Activated CD8-positive, alpha-beta memory T cell treated with anti-CD3 and anti-CD28 coated beads, Interleukin-2, amount 50 U/mL, for 4 hours (primary cell): ENCODE data around the gene NPIPA1.
"Not testable (repeated sequence)": the region's sequence is repeated elsewhere in the genome, so short reads cannot be mapped to it uniquely, and the experiment has no call there.

Experiments used
- DNase-seq: peaks from one replicate; pipeline ENCODE4 v3.0.0-alpha.2; 2020

Gene NPIPA1

GRCh38 chr16:14930971-14931370, 6.3 kb upstream of the NPIPA1 start:
- DNase-seq = not testable (repeated sequence)

GRCh38 chr16:14932581-14933375, 4.5 kb upstream of the NPIPA1 start:
- not testable (repeated sequence) for DNase-seq

GRCh38 chr16:14937994-14938393, 751 bp downstream of the NPIPA1 start:
- DNase-seq = not testable (repeated sequence)

- not testable (repeated sequence) for DNase-seq
Observed at GRCh38 chr16:14942686-14943085, 5.4 kb downstream of the NPIPA1 start.

- no peak for DNase-seq
Observed at GRCh38 chr16:14955546-14956231, 18.4 kb downstream of the NPIPA1 start.

- DNase-seq = no peak
Observed at GRCh38 chr16:14957576-14958322, 20.5 kb downstream of the NPIPA1 start.

- no peak for DNase-seq
Observed at GRCh38 chr16:14958323-14958600, 21.0 kb downstream of the NPIPA1 start.

GRCh38 chr16:14958970-14959369, 21.7 kb downstream of the NPIPA1 start:
- no peak for DNase-seq

- DNase-seq = no peak
Observed at GRCh38 chr16:14961405-14962186, 24.4 kb downstream of the NPIPA1 start.

GRCh38 chr16:14963281-14964173, 26.3 kb downstream of the NPIPA1 start:
- no peak for DNase-seq

GRCh38 chr16:14965328-14965727, 28.1 kb downstream of the NPIPA1 start:
- no peak for DNase-seq

- DNase-seq = not testable (repeated sequence)
Observed at GRCh38 chr16:14969795-14970194, 32.6 kb downstream of the NPIPA1 start.

- not testable (repeated sequence) for DNase-seq
Observed at GRCh38 chr16:14971621-14972228, 34.5 kb downstream of the NPIPA1 start.

- DNase-seq = not testable (repeated sequence)
Observed at GRCh38 chr16:14973785-14974322, 36.6 kb downstream of the NPIPA1 start.

GRCh38 chr16:14974331-14974655, 37.0 kb downstream of the NPIPA1 start:
- DNase-seq = not testable (repeated sequence)

GRCh38 chr16:14974656-14975417, 37.6 kb downstream of the NPIPA1 start, which contains the start of gene PDXDC1:
PDXDC1 (plus strand) TSS chr16:14975026; CDS start chr16:14975200, 174 bp downstream.
- DNase-seq = peak; percentile 100

- peak; percentile 66 for DNase-seq
Observed at GRCh38 chr16:14975418-14976194, 38.4 kb downstream of the NPIPA1 start.

- not testable (repeated sequence) for DNase-seq
Observed at GRCh38 chr16:14976971-14977736, 39.9 kb downstream of the NPIPA1 start.

- not testable (repeated sequence) for DNase-seq
Observed at GRCh38 chr16:14978281-14978680, 41.0 kb downstream of the NPIPA1 start.
